ENCODE measurements around the gene FRMD4A.

GRCh38 chr10:14195433-14195832 is 135.3 kb downstream of the FRMD4A start:
- TF ChIP-seq CTCF (optimal IDR thresholded peaks at IDR 0.05 in 1 of 3, IDR thresholded peaks at IDR 0.05 in 1 of 3, conservative IDR thresholded peaks at IDR 0.05 in 1 of 3; ENCODE audit: extremely low read depth in 1 of 3, insufficient read depth in 2 of 3, low read length in 3 of 3) (no peak), EZH2 (IDR thresholded peaks at IDR 0.05; ENCODE audit: low read length) (no peak)
